Putamen (tissue), 1 donor: ENCODE measurements around the gene ARID1B.

Experiments
- DNase-seq: peaks from one replicate; pipeline ENCODE4 v3.0.0-alpha.2; 2016; ENCODE audit warnings: low spot score

Gene ARID1B

DNA sequence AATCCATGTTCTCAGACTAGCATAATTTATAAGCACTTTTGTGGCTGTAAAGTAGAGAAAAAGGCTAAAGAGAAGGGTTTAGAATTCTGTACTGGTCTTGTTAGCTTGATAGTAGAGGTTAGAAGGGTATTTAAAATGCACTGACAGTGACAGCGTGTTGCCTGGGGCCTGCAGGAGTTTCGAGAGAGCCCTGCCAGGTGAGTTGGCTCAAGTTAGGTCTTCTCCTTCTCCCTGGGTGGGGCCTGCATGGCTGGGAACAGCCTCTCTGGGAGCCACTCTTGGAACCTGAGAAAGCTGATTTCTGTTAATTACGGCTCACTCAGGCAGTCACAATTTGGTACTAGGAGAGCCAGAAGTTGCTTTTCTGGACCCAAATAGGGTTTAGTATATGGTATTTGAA, 103.7 kb downstream of the ARID1B start:
- DNase-seq, result no peak

DNA sequence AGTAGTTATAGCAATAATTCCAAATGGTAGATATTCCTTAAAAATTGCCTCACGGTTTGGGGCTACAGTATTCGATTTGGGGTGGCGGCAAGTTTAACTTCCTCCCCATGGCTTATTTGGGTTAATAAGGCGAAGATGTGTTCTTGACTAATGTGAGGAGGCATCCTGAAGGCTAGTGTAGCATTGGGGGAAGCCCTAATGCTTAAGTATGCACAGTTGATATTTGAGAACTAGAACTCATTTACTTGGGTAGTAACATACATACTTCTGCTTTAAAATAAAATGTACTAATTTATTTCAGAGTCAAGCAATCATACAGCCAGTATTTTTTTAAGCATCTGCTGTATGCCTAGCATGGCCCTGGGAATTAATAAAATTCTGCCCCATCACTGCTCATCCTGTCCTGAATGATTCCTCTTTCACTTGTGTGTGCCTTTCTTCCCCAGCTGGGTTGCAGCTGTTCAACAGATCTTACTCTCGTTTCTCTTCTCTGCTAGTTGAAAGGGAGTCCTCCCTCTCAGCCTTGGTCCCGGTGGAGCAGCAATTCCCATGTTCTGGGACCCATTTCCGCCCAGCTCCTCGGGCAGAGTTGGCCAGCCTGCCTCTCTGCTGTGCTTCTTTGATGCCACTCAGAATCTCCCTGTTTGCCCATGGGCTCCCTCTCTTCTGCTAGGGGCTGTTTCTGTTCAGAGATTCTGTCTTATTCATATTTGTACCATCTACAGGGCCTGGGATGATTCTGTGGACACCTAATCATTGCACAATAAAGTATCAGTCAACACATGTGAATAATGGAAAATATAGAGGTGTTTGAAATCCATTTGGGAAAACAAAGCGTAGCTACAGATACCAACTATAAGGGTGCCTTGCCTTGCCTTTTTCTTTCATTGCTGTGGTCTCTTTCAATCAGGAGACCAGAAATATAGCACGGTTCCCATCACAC, 104.8 kb downstream of the ARID1B start:
- no peak for DNase-seq

DNA sequence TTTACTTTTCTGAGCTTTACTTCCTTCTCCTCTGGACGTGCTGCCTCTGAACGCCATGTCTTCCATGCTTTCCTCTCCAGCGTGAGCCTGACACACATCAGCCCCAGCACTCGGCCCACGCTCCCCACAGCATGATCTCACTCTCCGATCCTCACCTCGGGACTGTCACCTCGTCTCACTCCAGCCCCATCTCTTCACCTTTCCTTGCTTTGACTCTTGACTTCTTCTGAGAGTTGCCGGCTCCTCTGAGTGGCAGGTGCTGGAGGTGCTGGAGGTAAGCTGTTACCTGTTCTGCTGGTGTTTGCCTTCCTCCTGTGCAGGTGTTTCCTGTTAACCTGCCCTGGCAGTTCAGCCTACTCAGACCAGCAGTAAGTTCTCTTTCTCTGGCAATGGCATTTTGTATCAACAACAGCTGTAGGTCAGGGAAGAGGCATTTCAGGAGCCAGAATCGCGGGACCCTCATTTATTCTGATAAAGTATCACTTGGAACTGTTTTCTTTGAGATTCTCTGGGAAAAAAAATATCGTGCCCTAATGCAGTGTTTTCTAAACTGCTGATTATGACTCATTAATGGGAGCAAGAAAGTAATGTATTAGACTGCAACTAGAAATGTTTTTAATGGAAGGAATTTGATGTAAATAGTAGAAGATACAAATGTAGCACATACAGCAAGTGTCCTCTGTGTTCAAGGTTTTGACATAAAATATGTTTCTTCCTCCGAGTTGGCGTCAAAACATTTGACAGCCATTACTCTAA, 106.5 kb downstream of the ARID1B start:
- DNase-seq, result peak; percentile 45

DNA sequence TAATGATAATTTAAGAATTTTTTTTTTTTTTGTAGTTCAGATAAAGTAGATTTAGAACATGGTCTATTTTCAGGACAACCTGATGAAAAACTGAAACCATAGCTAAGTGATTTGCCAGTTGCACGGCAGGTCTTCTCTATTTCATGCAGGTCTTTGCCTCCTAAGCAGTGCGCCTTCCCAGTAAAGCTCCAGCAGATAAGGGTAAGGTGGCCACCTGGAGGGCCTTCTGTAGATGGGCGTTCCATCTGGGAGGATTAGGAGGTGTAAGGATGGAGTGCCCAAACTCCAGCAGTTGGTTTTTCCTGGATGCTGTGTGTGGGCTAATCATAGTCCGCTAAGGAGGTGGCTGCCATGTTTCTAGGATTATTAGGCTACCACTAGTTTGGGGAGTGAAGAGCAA, 107.1 kb downstream of the ARID1B start:
- no peak for DNase-seq

DNA sequence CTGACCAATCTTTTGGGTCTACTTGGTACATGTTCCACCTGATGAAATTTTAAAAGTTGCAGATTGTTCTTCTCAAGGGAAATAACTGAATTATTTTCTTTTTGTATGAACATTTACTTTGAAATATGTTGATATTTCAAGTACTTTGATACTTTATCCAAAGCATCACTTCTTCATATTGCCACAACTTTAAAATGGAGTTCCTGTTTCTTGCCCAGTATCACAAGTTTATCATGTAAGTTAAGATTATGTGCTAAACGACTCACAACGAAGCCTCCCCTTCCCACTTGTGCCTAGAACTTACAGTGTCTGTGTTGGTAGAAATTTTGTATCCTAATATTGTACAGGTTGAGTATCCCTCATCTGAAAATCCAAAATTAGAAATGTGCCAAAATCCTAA, 108.4 kb downstream of the ARID1B start:
- no peak for DNase-seq

DNA sequence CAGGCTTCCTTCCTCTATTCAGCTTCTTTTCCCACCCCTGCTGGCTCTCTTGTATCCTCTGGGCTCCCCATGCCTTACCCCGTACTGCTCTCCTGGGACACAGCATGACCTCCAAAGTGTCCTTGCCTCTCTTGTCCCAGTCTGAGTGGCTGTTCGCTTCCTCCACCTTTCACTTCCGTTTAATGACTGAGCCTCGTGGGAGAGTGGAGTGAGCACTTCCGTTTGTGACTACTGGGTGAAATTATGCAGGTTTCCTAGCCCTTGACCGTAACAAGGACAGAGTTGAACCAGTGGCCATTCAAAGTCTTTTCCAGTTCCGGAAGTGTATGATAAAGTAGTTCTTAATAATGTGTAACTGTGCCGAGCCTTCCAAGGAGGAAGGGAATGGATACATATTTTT, 109.2 kb downstream of the ARID1B start:
- DNase-seq, result no peak

DNA sequence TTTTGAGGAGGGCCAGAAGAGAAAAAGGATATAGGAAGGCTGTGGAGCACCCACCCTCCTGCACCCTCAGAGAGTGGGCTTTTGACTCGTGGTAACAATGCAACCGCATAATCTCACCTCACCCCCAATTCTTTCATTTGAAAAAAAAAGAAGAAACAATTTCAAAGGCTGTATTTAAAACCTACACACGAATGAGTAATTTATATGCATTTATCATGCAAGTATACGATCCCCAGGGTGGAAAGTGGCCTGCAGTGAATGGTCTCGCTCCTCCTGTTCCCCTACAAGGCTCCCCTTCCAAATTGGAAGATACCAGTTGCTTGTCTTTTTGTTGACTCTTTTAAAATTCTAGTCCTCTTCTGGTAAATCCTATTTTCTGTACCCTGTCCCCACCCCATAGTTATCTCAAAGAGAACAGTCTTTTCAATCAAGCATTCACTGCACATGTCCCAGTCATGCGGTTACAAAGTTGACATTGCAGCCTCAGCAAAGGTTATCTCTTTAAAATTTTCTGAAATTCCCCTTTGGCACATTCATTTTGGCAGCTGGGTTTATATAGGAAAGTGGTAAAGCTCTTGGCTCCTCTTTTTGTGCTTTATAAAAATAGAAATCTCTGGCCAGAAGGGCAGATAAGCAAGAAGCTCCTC, 110.6 kb downstream of the ARID1B start:
- no peak for DNase-seq

DNA sequence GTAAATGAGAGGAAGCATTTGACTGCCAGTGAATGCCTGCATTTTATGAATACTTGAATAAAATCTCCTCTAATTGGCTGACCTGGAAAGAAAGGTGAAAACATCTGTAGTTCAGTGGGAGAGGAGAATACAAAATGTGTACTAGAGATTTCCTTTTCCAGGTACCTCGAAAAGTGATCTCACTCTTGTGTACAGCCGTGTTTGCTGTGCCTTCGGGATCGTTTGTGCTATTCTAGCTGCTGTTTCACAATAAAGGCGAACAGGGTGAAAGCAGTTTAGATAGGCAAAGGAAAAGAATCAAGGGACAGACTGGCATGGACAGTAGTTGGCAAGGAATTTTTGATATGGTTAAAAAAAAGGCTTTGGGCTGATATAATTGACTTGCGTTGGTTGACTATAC, 112.3 kb downstream of the ARID1B start:
- no peak for DNase-seq

DNA sequence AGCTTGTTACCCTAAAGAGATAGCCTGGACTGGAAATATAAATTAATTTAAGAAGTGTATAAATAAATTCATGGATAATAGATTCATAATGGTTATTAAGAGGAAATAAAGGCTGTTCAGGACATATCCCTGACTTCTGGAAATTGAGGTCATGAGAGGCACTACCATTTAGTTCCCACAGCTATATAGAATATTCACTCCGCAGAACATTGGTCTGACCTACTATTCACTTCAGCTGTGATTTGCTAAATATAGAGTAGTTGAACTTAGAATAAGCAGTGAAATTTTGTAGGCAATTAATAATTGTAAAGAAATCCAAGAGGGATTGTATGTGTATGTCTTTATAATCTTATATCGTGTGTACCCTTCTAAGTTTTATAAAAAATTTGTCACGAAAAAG, 112.8 kb downstream of the ARID1B start:
- no peak for DNase-seq

DNA sequence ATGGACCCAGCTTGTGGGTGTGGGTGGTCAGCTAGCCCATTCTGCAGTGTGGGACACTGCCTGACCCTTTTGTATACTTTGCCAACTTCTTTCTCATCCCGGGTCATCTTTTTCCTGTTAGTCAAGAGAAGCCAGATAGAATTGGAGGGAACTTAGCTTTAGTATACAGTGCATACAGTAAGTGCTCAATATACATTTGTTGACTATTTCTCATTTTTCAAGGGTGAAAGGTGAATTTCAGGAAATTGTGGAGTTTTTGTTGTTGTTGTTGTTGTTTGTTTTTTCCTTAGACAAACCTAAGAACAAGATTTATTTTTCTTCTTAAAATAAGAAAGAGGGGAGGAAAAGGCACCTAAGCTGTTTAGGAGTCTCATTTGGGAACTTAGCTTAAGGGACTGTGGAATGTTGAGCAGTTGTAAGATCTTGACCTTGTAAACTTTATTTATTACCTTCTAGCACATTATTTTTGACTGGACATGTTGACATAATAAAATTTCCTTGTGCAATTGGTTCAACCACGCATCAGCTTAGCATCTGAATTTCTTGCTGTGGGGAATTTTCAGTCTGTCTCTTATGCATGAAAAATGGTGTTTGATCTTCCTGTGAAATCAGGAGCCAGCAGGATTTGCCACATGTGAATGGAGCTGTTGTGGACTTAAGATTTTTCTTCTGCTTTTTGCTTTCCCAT, 113.6 kb downstream of the ARID1B start:
- no peak for DNase-seq

DNA sequence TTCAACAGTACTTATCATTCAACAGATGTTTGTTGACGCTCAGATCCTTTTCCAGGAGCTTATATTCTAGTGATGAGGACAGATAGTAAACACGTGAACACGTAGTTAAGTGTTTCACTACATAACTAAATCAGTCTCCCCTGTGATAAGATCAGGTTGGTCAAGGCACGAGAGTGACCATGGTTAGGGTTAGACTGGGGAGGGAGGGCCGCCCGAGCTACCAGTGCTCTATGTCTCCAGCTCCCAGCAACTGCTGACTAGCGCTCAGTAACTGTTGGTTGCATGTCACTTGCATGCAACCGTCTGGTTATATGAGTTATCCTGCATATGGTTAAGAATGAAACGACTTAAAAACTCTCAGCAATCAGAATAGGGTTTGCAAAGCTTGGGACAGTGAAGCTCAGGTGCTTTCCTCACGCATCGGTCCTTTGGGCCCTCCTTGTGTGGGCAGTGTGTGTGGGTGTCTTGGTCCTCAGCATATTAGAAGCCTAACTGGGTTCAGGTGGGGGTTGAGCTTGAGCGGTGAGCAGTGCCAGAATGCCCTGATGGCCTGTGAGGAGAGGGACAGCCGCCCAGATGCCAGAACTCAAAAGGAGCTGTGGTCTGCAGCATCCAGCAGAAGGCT, 120.8 kb downstream of the ARID1B start:
- DNase-seq, result no peak

DNA sequence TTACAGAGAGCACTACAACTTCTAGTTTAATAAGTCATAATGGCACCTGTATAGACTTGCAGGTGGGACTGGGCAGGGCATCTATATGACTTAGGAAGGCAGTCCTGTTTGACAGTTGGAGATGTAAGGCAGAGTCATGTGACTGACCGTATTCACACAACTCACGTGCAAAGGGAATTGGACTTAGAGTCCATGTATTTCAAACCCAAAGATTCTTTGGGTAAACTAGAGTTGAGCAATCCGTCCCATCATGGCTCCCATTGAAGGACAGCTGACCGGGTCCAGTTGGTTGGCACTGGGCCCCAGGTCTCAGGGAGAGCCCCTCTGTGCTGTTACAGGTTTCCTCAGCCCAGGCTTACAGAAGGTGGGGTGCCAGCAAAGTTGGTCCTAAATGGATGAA, 121.9 kb downstream of the ARID1B start:
- no peak for DNase-seq

DNA sequence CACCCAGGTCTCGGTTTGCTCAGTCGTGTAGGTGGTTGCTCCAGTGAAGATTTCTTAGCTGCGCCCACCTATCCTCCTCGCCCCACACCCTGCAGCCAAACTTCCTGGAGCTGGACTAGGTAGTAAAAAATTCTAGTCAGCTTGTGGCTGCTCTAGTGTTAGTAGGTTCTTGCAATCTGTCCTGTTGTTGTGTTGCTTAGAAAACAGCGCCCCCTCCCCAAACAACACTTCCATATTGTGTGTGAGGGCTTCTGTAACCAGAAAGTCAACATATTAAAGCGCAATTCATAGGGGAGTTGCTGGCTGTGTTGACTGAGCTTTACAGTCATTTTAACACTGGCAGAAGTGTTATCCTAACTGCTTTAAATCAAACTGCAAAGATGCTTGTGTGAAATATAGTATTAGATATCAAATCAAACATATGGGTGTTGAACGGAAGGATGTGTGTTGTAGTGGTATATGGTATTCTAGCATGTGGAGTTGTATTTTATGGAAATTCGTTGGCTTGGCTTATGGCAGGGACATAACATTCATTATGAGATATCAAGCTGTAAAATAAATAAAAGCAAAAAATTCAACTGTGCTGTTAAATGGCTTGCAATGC, 122.5 kb downstream of the ARID1B start:
- no peak for DNase-seq

DNA sequence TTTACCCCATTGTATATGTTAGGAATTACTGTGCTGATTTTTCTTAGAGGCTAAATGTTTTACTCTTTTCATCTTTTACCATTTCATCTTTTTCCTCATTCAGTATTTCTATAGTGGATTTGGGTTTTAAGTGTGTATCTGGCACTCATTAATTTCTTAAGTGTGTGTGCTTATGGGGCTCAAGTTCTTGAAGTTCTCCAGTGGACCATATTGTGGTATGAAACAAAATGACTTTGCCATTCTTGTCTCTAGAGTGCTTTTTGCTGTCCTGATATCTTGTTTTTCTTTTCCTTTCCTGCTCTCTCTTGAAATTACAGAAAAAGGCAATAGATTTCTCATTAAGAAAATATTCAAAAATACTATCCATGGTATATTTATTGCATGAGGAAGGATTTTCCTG, 123.1 kb downstream of the ARID1B start:
- no peak for DNase-seq

DNA sequence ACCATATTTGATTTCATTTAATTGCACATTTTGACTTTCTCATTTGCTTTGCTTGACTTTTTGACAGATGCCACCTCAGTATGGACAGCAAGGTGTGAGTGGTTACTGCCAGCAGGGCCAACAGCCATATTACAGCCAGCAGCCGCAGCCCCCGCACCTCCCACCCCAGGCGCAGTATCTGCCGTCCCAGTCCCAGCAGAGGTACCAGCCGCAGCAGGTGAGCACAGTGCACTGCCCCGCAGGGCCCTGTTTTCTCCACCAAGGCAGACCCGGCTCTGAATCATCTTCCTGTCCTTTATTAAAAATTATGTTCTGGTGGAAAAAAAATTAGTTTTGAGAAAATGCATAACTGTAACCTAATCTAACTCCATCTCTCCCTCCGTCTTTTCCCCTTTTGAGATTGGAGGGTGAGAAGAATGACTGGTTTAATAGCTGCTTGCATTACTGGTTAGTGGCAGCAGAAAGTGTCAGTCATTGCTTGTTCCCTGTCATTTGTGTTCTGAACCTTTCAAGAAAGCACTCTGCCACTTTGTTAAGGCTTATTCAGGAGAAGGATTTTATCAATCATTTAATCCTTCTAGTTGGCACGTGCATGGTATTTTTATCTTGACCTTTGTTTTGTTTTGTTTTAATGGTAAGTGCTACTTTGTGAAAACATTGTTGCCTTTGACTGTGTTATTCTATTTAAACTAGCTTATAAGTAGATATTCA, 124.3 kb downstream of the ARID1B start:
- no peak for DNase-seq

DNA sequence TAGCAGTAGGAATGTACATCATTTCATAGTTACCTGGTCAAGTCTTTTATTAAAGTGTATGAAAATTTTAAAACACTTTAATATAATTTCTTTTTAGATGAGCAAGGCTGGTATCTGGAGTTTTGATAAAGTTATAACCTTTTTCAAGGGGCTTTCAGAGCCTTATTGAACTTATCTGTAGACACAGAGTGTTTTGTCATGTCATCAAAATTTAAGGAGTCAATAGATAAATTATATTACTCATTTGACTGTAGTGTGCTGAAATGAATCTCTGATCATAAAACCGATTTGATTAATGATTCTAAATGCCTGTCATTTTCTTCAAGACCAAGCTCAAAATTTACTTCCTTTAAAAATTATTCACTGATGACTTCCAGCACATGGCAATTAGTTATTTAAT, 125.6 kb downstream of the ARID1B start:
- DNase-seq, result no peak

DNA sequence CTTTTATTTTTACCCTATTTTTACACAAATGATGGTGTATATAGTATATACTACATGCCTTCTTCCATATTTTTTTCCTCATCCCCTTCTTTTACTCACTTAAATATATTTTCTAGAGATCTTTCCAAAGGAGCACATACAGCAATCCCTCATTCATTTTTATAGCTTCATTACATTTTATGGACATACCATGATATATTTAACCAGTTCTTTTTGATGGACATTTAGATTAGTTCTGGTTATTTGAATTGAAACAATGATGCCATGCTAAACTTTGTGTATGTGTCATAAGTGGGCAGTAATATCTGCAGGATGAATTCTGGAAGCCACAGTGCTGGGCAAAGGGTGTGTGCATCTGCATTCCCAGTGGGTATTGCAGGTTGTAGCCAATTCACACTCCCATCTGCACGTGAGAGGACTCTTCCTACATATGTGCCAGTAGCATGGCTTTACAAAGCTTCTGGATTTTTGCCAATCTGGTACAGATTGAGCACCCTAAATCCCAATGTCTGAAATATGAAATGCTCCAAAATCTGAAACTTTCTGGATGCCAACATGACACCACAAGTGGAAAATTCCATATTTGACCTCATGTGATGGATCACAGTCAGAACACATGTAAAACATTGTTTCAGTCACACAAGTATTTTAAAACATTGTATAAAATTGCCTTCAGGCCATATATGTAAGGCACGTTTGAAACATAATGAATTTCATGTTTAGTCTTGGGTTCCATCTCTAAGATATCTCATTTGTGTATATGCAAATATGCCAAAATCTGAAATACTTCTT, 127.2 kb downstream of the ARID1B start:
- no peak for DNase-seq

DNA sequence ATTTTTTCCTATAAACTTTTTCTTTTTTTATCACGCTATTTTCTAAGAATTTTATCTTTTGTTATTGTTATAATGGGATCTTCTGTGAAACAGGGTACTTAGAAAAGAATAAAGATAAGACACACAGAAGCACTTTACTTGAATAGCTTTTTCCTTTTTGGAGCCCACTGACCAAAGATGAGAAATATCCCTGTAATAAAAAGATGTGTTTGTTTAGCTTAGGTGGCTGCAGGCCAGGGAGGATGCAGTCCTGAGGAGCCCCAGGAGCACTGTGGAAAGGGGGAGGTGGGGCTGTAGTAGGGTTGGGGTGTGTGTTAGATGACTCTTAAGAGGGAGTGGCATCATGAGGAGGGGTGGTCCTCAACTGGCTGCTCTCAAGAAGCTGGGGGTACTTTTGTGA, 128.6 kb downstream of the ARID1B start:
- DNase-seq, result no peak

DNA sequence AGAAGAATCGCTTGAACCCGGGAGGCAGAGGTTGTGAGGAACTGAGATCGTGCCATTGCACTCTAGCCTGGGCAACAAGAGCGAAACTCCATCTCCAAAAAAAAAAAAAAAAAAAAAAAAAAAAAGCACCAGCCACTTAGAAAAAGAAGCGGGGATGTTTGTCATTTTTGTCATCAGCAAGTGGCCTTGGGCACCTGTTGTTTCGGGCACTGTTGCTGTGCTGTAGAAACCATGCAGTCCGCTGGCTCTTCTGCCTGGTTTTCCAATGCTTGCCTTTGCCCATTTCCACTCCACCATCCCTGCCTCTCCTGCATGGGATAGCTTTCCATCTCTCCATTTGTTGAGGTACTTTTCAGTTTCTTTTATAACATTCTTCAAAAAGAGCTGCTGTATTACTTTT, 129.3 kb downstream of the ARID1B start:
- no peak for DNase-seq
